ENCODE results near the gene SH3TC2. TPM values are rescaled to one million over a fixed set of nuclear protein-coding genes. Genes with fewer than 3 reads are reported as not detected.

SH3TC2 gene
- total and polyA plus RNA-seq, 10 of the 15 experiments (the other 5 are each of a cell fraction or from before 2014, with no cell fraction given) = not detected

DNA sequence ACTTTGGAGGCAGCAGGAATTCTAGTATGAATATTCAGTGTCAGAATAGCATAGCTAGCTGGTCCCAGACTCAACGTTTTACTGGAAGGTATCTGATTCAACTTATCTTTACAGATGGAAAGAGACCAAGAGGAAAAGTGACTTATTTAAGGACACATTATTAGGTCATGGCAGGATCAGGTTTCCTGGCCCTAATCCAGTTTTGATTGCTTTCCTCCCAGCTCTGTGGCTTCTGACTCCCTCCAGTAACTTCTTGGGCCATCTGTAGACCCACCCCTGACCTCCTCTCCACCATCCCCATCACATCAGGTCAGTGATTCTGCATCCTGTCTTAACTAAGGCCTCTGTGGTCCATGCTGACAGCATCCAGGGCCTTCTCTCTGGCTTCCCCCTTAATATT lies 38.4 kb downstream of the SH3TC2 start:
- SMC1A ChIA-PET (ENCODE audit: uncharacterized antibody, unreplicated experiment) = interaction anchor here (1.8 kb wide), 1 partner anchor 292 kb away, joined by 7 read pairs; no protein-coding TSS in a partner anchor
- Histone ChIP-seq H3K36me3 (ENCODE audit: control insufficient read depth in 2 of 2, insufficient read depth in 2 of 2, low read length in 1 of 2) (no peaks in the 10 kb centered on the region), H3K9ac (ENCODE audit: control insufficient read depth, insufficient read depth, low read length) (no peak overlapping the region), H3K9me3 (replicated peaks; ENCODE audit: control insufficient read depth, insufficient read depth, low read length) (no peaks in the 10 kb centered on the region), H3K4me3 (no peak overlapping the region), H3K79me2 (ENCODE audit: control insufficient read depth, insufficient read depth, low read length) (no peaks in the 10 kb centered on the region), H3K27me3 (replicated peaks in 1 of 2; ENCODE audit: control insufficient read depth in 2 of 2, insufficient read depth in 2 of 2, low read length in 1 of 2) (peaks cover 2 to 5% of the 10 kb centered on the region in 2 experiments; a peak in 2 of 4 replicates), H3K4me2 (ENCODE audit: control insufficient read depth, insufficient read depth) (no peak overlapping the region), H4K20me1 (ENCODE audit: control insufficient read depth, insufficient read depth) (no peaks in the 10 kb centered on the region), H3K4me1 (ENCODE audit: control insufficient read depth, insufficient read depth, low read length) (no peaks in the 10 kb centered on the region), H2AFZ (ENCODE audit: control insufficient read depth, low read depth, low read length) (no peak overlapping the region), H3K27ac (ENCODE audit: control insufficient read depth, insufficient read depth) (no peak overlapping the region)
- BruUV-seq (replicated peaks) = no TSS peak
- POLR2A ChIA-PET = no interaction called here
- in situ Hi-C loops (cut with MboI) (no loop called here), intact Hi-C loops (cut with micrococcal nuclease; ENCODE audit: unreplicated experiment) (no loop called here)
- CTCF ChIA-PET = interaction anchor here (1.0 to 2.3 kb wide), 3 partner anchors 11 to 293 kb away, joined by 3 to 8 read pairs (median 4); no protein-coding TSS in a partner anchor
- TF ChIP-seq PAX8 (IDR thresholded peaks at IDR 0.05) (no peak), MEF2A (IDR thresholded peaks at IDR 0.05; ENCODE audit: insufficient read depth, low read depth, low read length) (no peak), NRF1 (conservative IDR thresholded peaks at IDR 0.05; ENCODE audit: low read depth, low read length) (no peak), MYC (IDR thresholded peaks at IDR 0.05; ENCODE audit: insufficient read depth, insufficient read length, insufficient replicate concordance, low read length, severe bottlenecking) (no peak), SPI1 (IDR thresholded peaks at IDR 0.05; ENCODE audit: borderline replicate concordance, insufficient read depth, low read depth, low read length) (no peak), PML (IDR thresholded peaks at IDR 0.05; ENCODE audit: low read length) (no peak)
- TF ChIP-seq, protein P1, sequence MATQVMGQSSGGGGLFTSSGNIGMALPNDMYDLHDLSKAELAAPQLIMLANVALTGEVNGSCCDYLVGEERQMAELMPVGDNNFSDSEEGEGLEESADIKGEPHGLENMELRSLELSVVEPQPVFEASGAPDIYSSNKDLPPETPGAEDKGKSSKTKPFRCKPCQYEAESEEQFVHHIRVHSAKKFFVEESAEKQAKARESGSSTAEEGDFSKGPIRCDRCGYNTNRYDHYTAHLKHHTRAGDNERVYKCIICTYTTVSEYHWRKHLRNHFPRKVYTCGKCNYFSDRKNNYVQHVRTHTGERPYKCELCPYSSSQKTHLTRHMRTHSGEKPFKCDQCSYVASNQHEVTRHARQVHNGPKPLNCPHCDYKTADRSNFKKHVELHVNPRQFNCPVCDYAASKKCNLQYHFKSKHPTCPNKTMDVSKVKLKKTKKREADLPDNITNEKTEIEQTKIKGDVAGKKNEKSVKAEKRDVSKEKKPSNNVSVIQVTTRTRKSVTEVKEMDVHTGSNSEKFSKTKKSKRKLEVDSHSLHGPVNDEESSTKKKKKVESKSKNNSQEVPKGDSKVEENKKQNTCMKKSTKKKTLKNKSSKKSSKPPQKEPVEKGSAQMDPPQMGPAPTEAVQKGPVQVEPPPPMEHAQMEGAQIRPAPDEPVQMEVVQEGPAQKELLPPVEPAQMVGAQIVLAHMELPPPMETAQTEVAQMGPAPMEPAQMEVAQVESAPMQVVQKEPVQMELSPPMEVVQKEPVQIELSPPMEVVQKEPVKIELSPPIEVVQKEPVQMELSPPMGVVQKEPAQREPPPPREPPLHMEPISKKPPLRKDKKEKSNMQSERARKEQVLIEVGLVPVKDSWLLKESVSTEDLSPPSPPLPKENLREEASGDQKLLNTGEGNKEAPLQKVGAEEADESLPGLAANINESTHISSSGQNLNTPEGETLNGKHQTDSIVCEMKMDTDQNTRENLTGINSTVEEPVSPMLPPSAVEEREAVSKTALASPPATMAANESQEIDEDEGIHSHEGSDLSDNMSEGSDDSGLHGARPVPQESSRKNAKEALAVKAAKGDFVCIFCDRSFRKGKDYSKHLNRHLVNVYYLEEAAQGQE (IDR thresholded peaks at IDR 0.05; ENCODE audit: low read depth, low read length) = no peak
- RAD21 ChIA-PET (ENCODE audit: unreplicated experiment) = no interaction called here
- WGBS (ENCODE audit: insufficient coverage, insufficient replicate concordance, low lambda C conversion rate, missing lambda C conversion rate) = 0% methylated on average over 1 of the region's 1 CpG
- ATAC-seq (no peak), FAIRE-seq (no peak), DNase-seq (ENCODE audit: low read depth, low spot score) (no peak)

Data from GM12878 (cell line).